ENCODE data around the gene PDE6D.

The PDE6D gene

GRCh38 chr2:231737761-231738160, 43.3 kb downstream of the PDE6D start:
- no peak for ATAC-seq

GRCh38 chr2:231732604-231733003, 48.5 kb downstream of the PDE6D start:
- TF ChIP-seq CSDC2 (CRISPR knock-in tag; IDR thresholded peaks at IDR 0.05) = no peak
- ATAC-seq = no peak

More at GRCh38 chr2:231737761-231738160, 43.3 kb downstream of the PDE6D start:
- TF ChIP-seq PATZ1 (CRISPR knock-in tag; IDR thresholded peaks at IDR 0.05; ENCODE audit: borderline replicate concordance) (no peak), ZC3H10 (CRISPR knock-in tag; IDR thresholded peaks at IDR 0.05) (no peak)

GRCh38 chr2:231727621-231728020, 53.5 kb downstream of the PDE6D start:
- no peak for ATAC-seq
- TF ChIP-seq ZNF8 (CRISPR knock-in tag; IDR thresholded peaks at IDR 0.05) (no peak), ARNTL (CRISPR knock-in tag; IDR thresholded peaks at IDR 0.05; ENCODE audit: borderline replicate concordance, low read depth) (no peak), TOX (CRISPR knock-in tag; IDR thresholded peaks at IDR 0.05; ENCODE audit: borderline replicate concordance) (no peak), CSRNP3 (CRISPR knock-in tag; IDR thresholded peaks at IDR 0.05) (no peak), ZFP30 (CRISPR knock-in tag; IDR thresholded peaks at IDR 0.05) (no peak), BACH2 (CRISPR knock-in tag; IDR thresholded peaks at IDR 0.05; ENCODE audit: borderline replicate concordance) (no peak), CSDC2 (CRISPR knock-in tag; IDR thresholded peaks at IDR 0.05) (no peak), ZFP3 (CRISPR knock-in tag; IDR thresholded peaks at IDR 0.05) (no peak), GLIS3 (CRISPR knock-in tag; IDR thresholded peaks at IDR 0.05) (no peak), ZC3H10 (CRISPR knock-in tag; IDR thresholded peaks at IDR 0.05) (no peak), RARB (CRISPR knock-in tag; IDR thresholded peaks at IDR 0.05) (no peak), ZNF565 (CRISPR knock-in tag; conservative IDR thresholded peaks at IDR 0.05; ENCODE audit: low read depth) (no peak), TCF4 (CRISPR knock-in tag; IDR thresholded peaks at IDR 0.05; ENCODE audit: borderline replicate concordance) (no peak), ISL1 (CRISPR knock-in tag; IDR thresholded peaks at IDR 0.05) (no peak), POU6F1 (CRISPR knock-in tag; IDR thresholded peaks at IDR 0.05; ENCODE audit: borderline replicate concordance, low read depth) (no peak), TSHZ2 (CRISPR knock-in tag; IDR thresholded peaks at IDR 0.05) (no peak), CREB5 (CRISPR knock-in tag; IDR thresholded peaks at IDR 0.05; ENCODE audit: low read depth) (no peak), OSR1 (CRISPR knock-in tag; IDR thresholded peaks at IDR 0.05) (no peak), SNAI2 (CRISPR knock-in tag; IDR thresholded peaks at IDR 0.05) (no peak), ESRRG (CRISPR knock-in tag; IDR thresholded peaks at IDR 0.05) (no peak)

- no peak for TF ChIP-seq ZNF70 (CRISPR knock-in tag; IDR thresholded peaks at IDR 0.05)
- no peak for TF ChIP-seq ZNF565 (CRISPR knock-in tag; conservative IDR thresholded peaks at IDR 0.05; ENCODE audit: low read depth)
- no peak for TF ChIP-seq TOX (CRISPR knock-in tag; IDR thresholded peaks at IDR 0.05; ENCODE audit: borderline replicate concordance)
- no peak for TF ChIP-seq ZNF8 (CRISPR knock-in tag; IDR thresholded peaks at IDR 0.05)
- no peak for TF ChIP-seq RARB (CRISPR knock-in tag; IDR thresholded peaks at IDR 0.05)
- TF ChIP-seq CSDC2 (CRISPR knock-in tag; IDR thresholded peaks at IDR 0.05) = no peak
- no peak for TF ChIP-seq ESRRG (CRISPR knock-in tag; IDR thresholded peaks at IDR 0.05)
- TF ChIP-seq ZFP3 (CRISPR knock-in tag; IDR thresholded peaks at IDR 0.05) = no peak
- no peak for TF ChIP-seq ZC3H10 (CRISPR knock-in tag; IDR thresholded peaks at IDR 0.05)
- TF ChIP-seq ARNTL (CRISPR knock-in tag; IDR thresholded peaks at IDR 0.05; ENCODE audit: borderline replicate concordance, low read depth) = no peak
- no peak for TF ChIP-seq POU6F1 (CRISPR knock-in tag; IDR thresholded peaks at IDR 0.05; ENCODE audit: borderline replicate concordance, low read depth)
- TF ChIP-seq PATZ1 (CRISPR knock-in tag; IDR thresholded peaks at IDR 0.05; ENCODE audit: borderline replicate concordance) = no peak
- TF ChIP-seq ZFP30 (CRISPR knock-in tag; IDR thresholded peaks at IDR 0.05) = no peak
- TF ChIP-seq OSR1 (CRISPR knock-in tag; IDR thresholded peaks at IDR 0.05) = no peak
- TF ChIP-seq TCF4 (CRISPR knock-in tag; IDR thresholded peaks at IDR 0.05; ENCODE audit: borderline replicate concordance) = no peak
- ATAC-seq = no peak
Measured at GRCh38 chr2:231726276-231726675, 54.8 kb downstream of the PDE6D start.
